Left renal cortex interstitium (tissue), 4 donors: Measurements from ENCODE around the gene ZNF837. TPM values are rescaled to one million over a fixed set of nuclear protein-coding genes. Genes with fewer than 3 reads are reported as not detected.
"Not testable (repeated sequence)": the region's sequence is repeated elsewhere in the genome, so short reads cannot be mapped to it uniquely, and the experiment has no call there.

Experiments
- DNase-seq, 4 donors: peaks; one replicate each; pipeline ENCODE4 v3.0.0-alpha.2; 2013; ENCODE audit warnings: low read depth in 4 of 4, low spot score in 2 of 4, missing footprints in 1 of 4
- polyA plus RNA-seq, 4 donors: library from polyadenylated mRNA; unstranded; fragments of 120-200 nt; gene quantifications; one replicate each; pipeline ENCODE4 v1.2.1, GENCODE V29; 2013; ENCODE audit not compliant: insufficient read length in 4 of 4

Gene ZNF837
- polyA plus RNA-seq, 4 donors, result 2.6 to 7.1 (median 5.3) TPM

- DNase-seq, result no peak
These were observed 16.1 kb upstream of the ZNF837 start for GRCh38 chr19:58396691-58397532.

DNA sequence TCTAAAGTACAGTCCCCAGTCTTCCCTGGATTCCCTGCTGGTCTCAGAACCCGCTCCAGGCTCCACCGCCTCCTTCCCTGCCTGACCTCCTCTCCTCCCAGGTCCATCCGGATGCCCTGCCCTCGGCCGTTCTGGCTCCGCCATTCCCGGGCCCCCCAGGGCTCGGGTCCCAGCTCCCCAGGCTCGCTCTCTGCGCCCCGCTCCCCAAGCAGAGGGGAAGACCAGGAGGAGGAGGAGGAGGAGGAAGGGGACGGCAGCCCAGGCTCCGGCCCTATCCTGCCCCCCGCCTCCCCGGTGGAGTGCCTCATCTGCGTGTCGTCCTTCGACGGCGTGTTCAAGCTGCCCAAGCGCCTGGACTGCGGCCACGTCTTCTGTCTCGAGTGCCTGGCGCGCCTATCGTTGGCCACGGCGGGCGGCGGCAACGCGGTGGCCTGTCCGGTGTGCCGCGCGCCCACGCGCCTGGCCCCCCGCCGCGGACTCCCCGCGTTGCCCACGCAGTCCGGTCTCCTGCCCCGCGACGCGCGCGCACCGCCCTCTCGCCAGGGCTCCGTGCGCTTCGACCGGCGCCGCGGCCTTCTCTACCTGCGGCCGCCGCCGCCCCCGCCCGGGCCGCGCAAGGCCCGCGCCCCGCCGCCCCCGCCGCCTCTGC lies 15.3 kb upstream of the ZNF837 start:
- DNase-seq, result no peak

DNA sequence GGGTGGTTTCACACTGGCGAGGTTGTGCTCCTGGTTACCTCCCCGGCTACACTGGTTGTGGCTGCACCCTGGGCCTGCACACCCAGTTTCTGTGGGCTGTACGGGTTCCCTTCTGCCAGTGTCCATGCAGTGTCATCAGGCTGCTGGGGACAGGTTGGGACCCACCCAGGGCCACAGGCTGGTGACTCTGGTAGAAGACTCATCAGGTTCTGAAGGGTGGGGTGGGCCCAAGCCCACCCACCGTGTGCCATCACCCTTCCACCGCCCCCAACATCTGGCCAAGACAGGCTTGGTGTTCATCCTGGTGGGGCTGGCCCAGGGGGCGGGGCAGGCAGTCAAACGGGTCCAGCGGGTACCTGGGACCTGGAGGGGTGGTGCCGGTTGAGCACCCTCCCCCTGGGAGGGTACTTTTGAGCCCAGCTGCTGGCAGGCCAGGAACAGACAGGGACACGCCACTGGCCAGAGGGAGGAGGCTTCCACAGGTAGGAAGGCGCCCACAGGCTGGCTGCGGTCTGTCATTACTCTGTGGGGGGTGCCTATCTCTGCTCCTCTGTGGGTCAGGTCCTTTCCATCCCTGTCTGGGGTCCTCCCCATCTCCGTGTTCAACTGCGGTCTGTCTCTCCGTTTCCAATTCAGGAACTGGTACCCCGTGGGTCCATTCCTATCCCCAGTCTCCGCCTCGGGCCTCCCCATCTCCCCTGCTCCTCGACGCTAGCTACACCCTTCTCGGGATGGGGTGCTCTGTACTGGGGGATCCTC lies 14.6 kb upstream of the ZNF837 start, which contains the start of gene RNF225:
TSS of gene RNF225 (plus strand) at position 437 of the 759 bp plus-strand sequence. CDS start 434 bp downstream, outside the sequence.
- DNase-seq, result no peak

- DNase-seq, result no peak
These were observed 14.0 kb upstream of the ZNF837 start for GRCh38 chr19:58394821-58395219.

- DNase-seq, result no peak
These were observed 12.8 kb upstream of the ZNF837 start for GRCh38 chr19:58393725-58394033.

GRCh38 chr19:58392945-58393724 lies 12.3 kb upstream of the ZNF837 start:
- no peak for DNase-seq

- DNase-seq, result no peak
These were observed 7.3 kb upstream of the ZNF837 start for GRCh38 chr19:58388175-58388526.

DNA sequence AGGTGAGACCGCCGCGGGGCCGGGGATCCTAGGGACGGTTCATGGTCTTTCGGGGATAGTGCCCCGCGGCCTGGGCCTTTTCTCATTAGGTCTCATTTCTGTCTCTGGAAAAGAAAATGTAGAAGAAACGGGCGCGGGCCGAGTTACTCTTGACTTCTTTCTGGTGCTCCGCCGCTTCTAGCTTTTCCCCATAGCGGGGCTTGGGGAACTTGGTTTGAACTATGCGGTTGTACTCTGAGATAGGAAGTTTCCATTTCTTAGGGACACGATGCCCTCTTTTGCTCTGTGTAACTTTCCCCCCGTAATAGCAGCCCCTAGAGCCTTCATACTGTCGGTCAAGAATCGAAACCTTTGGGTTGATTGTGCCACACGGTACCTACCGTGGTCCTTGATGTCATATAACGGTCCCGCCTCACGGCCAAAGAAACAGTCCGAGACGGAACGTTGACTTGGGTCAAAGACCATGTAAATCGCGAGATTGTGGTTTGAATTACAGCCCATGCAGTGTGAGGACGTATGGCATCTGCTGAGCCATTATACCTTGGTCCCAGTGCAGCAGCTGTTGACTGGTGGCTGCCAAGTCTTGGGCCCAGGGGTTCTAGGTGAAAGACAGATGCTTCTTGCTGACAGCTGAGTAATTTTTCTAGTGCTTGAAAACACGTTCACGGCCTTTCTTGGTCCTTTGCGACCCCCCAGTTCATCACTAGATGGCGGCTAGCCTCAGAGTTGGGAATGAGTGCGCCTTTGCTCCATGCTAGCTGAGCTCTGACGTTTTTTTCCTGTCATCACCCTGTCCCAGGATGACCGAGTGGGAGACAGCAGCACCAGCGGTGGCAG lies 6.7 kb upstream of the ZNF837 start:
- no peak for DNase-seq

- DNase-seq, result peak; percentile 87 to 98 (median 94)
These were observed 5.9 kb upstream of the ZNF837 start, which contains the start of gene RPS5 for GRCh38 chr19:58386576-58387337. Gene RPS5 (plus strand): TSS chr19:58387269. CDS start chr19:58388138, 869 bp downstream.

- DNase-seq, result no peak
These were observed 5.2 kb upstream of the ZNF837 start for GRCh38 chr19:58385891-58386575.

DNA sequence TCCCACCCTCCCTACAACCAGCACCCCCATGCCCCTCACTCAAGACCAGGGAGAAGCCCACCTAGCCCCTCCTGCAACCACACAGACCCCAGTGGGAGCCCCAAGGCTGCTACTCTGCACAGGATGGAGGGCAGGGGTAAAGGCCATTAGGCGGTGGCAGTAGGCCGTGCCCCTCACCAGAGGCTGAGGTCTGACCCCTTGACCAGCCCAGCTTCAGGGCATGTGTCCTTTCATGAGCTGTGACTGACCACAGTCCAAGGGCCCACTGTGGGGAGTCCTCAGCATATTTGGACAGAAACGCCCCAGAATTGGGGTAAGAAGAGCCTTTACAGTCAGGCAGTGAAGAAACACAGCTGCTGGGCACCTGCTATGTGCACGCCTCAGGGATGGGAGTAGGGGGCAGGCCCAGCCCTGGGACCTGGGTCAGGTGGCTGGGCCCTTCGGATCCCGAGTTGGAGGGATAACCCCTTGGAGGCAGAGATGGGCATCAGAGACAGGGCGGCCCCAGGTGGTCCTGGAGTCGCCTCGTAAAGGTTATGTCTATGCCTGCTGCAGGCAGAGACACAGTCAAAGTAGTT lies 4.6 kb upstream of the ZNF837 start:
- DNase-seq, result no peak

GRCh38 chr19:58382997-58383603 lies 2.3 kb upstream of the ZNF837 start:
- DNase-seq, result no peak

GRCh38 chr19:58381460-58382212 lies 806 bp upstream of the ZNF837 start:
- DNase-seq, result no peak

- no peak for DNase-seq
These were observed 681 bp downstream of the ZNF837 start for GRCh38 chr19:58380037-58380661.

- DNase-seq, result no peak
These were observed 1.6 kb downstream of the ZNF837 start for GRCh38 chr19:58379246-58379645.

DNA sequence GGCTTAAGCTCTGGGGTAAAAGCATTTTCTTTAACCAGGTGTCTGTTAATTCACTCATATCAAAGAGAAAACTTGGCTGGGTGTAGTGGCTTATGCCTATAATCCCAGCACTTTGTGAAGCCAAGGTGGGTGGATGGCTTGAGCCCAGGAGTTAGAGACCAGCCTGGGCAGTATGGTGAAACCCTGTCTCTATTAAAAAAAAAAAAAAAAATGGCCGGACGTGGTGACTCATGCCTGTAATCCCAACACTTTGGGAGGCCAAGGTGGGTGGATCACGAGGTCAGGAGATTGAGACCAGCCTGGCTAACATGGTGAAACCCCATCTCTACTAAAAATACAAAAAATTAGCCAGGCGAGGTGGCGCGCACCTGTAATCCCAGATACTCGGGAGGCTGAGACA lies 4.1 kb downstream of the ZNF837 start:
- not testable (repeated sequence) for DNase-seq
